GM12873 (cell line): Measurements from ENCODE around the gene MYOZ3.

Source experiments
- TF ChIP-seq, protein P1 (sequence below): IDR thresholded peaks from 2 replicates; pipeline ENCODE4 v1.5.1; 2012; ENCODE audit warnings: low read depth, mild to moderate bottlenecking, moderate library complexity, low read length, control low read depth; ENCODE audit not compliant: insufficient read depth; ENCODE audit errors: missing control alignments

The MYOZ3 gene

DNA sequence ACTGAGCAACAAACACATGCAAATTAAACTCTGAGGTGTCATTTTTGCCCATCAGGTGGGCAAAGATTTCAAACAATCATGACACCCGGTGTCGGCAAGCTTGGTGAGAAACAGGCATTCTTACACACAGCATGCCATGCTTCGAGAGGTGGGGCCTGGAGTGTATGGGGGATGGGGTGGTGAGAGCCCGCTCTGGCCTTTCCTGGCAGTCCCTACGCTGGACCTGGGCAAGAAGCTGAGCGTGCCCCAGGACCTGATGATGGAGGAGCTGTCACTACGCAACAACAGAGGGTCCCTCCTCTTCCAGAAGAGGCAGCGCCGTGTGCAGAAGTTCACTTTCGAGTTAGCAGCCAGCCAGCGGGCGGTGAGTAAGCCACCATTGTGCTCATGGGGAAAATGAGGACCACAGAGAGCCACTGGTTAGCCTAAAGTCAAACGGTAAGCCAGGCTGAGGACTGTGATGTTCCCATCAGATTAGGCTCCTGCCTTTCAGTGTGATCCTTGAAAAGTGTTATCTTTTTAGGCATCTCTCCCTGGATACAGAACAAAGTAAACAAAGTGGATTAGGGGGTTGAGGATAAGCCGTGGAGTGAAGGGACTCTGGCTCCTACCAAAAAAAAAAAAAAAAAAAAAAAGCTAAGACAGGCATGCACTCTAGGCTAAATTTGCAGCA lies 9.4 kb downstream of the MYOZ3 start:
- TF ChIP-seq, protein P1, sequence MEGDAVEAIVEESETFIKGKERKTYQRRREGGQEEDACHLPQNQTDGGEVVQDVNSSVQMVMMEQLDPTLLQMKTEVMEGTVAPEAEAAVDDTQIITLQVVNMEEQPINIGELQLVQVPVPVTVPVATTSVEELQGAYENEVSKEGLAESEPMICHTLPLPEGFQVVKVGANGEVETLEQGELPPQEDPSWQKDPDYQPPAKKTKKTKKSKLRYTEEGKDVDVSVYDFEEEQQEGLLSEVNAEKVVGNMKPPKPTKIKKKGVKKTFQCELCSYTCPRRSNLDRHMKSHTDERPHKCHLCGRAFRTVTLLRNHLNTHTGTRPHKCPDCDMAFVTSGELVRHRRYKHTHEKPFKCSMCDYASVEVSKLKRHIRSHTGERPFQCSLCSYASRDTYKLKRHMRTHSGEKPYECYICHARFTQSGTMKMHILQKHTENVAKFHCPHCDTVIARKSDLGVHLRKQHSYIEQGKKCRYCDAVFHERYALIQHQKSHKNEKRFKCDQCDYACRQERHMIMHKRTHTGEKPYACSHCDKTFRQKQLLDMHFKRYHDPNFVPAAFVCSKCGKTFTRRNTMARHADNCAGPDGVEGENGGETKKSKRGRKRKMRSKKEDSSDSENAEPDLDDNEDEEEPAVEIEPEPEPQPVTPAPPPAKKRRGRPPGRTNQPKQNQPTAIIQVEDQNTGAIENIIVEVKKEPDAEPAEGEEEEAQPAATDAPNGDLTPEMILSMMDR, result no peak

DNA sequence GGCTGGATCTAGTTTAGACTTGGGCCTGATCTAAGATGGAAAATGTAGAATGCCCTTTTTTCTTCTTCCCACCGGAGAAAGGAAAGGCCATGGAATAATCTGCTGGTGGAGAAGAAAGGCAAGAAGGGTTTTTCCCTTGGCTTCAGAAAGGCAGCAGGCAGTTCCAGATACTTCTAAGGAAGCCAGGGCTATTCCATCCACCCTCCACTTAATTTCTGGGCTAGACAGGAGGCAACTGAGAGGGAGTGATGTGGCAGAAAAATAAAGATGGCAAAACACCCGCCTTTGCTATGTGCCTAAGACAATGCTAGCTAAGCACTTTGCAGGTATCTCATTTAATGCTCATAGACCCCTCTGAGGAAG lies 9.9 kb downstream of the MYOZ3 start:
- TF ChIP-seq, protein P1, result no peak

DNA sequence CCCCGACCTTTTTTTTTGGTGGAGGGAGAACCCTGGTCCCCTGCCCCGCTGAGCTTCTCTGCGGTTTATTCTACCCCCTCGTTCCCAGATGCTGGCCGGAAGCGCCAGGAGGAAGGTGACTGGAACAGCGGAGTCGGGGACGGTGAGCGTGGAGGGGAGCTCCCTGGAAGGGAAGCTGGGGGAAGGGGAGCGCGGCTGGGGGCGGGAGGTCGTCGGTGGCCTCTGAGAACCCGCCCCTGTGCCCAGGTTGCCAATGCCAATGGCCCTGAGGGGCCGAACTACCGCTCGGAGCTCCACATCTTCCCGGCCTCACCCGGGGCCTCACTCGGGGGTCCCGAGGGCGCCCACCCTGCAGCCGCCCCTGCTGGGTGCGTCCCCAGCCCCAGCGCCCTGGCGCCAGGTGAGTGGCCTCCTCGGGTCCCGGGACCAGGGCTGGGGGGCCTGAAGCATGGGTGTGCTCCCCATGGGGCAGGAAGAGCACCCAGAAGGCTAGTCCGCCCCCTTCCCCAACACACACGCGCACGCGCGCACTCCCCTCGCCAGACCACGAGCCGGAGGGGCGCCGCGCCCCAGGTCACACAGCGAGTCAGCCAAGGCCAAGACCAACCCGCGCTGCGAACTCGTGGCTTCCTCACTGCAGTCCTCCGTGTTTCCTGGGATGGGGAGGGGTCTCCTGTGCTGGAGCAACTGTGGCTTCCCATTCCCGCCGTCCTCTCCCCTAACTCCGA lies 10.6 kb downstream of the MYOZ3 start:
- TF ChIP-seq, protein P1, result no peak

DNA sequence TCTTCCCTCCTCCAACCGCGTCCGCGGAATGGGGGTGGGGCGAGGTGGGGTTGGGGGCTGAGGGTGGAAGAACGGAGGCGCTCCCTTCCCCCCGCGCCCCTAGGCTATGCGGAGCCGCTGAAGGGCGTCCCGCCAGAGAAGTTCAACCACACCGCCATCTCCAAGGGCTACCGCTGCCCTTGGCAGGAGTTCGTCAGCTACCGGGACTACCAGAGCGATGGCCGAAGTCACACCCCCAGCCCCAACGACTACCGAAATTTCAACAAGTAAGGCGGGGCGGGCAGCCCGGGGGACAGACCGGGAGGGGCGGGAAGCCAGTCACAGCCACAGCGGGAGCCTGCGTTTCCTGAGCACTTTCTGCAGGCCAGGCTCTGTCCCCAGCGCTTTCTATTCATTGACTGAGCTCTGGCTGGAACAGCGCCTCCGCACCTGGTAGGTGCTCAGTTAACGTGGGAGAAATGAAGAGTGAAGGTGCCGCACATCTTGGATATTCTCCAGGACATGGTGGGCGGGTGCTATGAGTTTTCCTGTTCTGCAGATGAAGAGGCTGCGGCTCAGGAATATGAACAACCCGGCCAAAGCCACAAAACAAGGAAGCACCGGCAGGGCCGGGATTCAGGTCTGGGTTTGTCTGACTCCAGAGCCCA lies 11.3 kb downstream of the MYOZ3 start:
- TF ChIP-seq, protein P1, result no peak

DNA sequence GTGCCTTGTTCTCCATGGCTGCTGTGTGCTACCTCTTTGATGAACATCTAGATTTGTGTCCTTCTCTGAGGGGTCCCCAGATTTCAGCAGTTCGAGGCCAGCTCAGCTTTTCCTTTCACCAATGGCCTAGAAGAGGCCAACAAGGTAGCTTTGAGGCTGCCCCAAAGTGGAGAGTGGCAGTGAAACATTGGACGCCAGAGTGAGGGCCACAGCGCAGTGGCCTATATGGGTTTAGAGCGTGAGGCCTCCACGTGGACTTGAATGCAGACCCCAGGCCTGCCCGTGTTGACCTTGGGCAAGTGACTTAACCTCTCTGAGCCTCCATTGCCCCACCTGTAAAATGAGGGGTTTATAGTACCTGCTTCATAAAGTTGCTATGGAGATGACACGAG lies 11.8 kb downstream of the MYOZ3 start:
- TF ChIP-seq, protein P1, result no peak

DNA sequence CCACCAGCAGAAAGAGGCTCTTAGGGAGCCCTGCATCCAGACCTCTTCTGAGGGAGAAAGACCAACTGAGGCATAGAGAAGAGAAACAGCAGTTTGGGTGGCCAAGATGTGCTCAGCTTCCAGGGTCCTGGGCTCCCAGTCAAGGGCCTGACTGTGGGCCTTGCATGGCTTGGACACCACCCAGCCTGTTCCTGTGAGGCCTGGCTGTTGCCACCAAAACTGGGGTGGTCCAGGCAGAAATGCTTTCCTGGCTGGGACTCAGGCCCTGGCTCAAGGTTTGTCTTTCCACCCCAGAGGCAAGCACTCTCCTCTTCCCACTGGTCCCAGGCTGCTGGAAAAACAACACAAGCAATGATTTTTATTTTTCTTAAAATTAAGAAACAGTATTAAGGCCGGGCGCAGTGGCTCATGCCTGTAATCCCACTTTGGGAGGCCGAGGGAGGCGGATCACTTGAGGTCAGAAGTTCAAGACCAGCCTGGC lies 13.3 kb downstream of the MYOZ3 start:
- TF ChIP-seq, protein P1, result no peak

DNA sequence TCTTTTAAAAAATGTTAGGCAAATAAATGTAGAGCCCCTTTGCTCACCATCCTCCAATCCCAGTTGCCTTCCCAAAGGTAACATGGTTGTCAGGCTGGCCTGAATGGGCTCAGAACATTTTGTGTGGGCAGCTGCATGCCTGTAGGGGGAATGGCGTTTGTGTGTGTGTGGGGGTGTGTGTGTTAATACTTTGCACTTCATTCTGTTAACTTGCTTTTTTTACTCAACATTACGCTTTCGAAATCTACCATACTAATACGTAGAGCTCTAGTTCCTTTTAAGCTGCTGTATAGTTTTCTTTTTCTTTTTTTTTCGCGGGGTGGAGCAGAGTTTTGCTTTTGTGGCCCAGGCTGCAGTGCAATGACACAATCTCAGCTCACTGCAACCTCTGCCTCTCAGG lies 14.0 kb downstream of the MYOZ3 start:
- TF ChIP-seq, protein P1, result no peak
